ENCODE results near the gene ADGRE2. TPM values are rescaled to one million over a fixed set of nuclear protein-coding genes. Genes with fewer than 3 reads are reported as not detected.

The ADGRE2 gene
- total and polyA plus RNA-seq, 7 experiments from 2014 or later = 0.07 to 66.6 (median 0.62) TPM

GRCh38 chr19:14703833-14704232, 74.5 kb downstream of the ADGRE2 start:
- H3K36me3 Mint-ChIP-seq = peaks cover 22 to 95% (median 70%) of the 10 kb centered on the region in 5 donors
- peaks cover 0 to 6% (median 0%) of the 10 kb centered on the region in 11 donors for H3K9me3 Mint-ChIP-seq
- H3K4me3 Mint-ChIP-seq = peak overlapping the region in 1 of 10 donors; percentile 56
- no peaks in the 10 kb centered on the region for H3K9me3 ChIP-seq (ENCODE audit: control insufficient read depth in 2 of 3, low read length in 3 of 3)
- H3K27me3 Mint-ChIP-seq = no peaks in the 10 kb centered on the region
- POLR2A ChIA-PET = no interaction called here
- no peak overlapping the region for H3K4me3 ChIP-seq (ENCODE audit: low read length)
- no peaks in the 10 kb centered on the region for H3K4me1 ChIP-seq (ENCODE audit: control insufficient read depth in 2 of 2, insufficient read depth in 2 of 2, low read length in 2 of 2)
- intact Hi-C loops (cut with micrococcal nuclease) = no loop called here
- ATAC-seq = no peak
- H3K27ac ChIP-seq (ENCODE audit: low read depth, low read length) = no peak overlapping the region
- H3K36me3 ChIP-seq (ENCODE audit: control insufficient read depth in 2 of 3, insufficient read depth in 3 of 3, low read length in 3 of 3) = peaks cover 0 to 89% (median 30%) of the 10 kb centered on the region in 3 experiments
- H3K27ac Mint-ChIP-seq = peak overlapping the region in 1 of 9 donors; percentile 32
- CTCF ChIA-PET = no interaction called here
- no peak for DNase-seq
- peaks cover 0 to 2% (median 0%) of the 10 kb centered on the region in 7 donors for H3K4me1 Mint-ChIP-seq
- H3K27me3 ChIP-seq (ENCODE audit: control insufficient read depth in 2 of 2, insufficient read depth in 2 of 2, low read length in 2 of 2) = no peaks in the 10 kb centered on the region

GRCh38 chr19:14700711-14701375, 77.5 kb downstream of the ADGRE2 start:
- Histone ChIP-seq H3K4me1 (ENCODE audit: control insufficient read depth in 2 of 2, insufficient read depth in 2 of 2, low read length in 2 of 2) (no peaks in the 10 kb centered on the region), H3K27me3 (ENCODE audit: control insufficient read depth in 2 of 2, insufficient read depth in 2 of 2, low read length in 2 of 2) (no peaks in the 10 kb centered on the region), H3K27ac (ENCODE audit: low read depth, low read length) (no peak overlapping the region), H3K4me3 (ENCODE audit: low read length) (no peak overlapping the region), H3K9me3 (ENCODE audit: control insufficient read depth in 2 of 3, low read length in 3 of 3) (no peaks in the 10 kb centered on the region), H3K36me3 (ENCODE audit: control insufficient read depth in 2 of 3, insufficient read depth in 3 of 3, low read length in 3 of 3) (peaks cover 0 to 83% (median 22%) of the 10 kb centered on the region in 3 experiments)
- CTCF ChIA-PET = no interaction called here
- intact Hi-C loops (cut with micrococcal nuclease) = no loop called here
- H3K36me3 Mint-ChIP-seq = peaks cover 13 to 83% (median 58%) of the 10 kb centered on the region in 5 donors
- no peak overlapping the region for H3K4me3 Mint-ChIP-seq
- POLR2A ChIA-PET = no interaction called here
- DNase-seq (no peak), ATAC-seq (no peak)
- H3K27me3 Mint-ChIP-seq = no peaks in the 10 kb centered on the region
- peaks cover 0 to 4% (median 0%) of the 10 kb centered on the region in 11 donors for H3K9me3 Mint-ChIP-seq
- H3K4me1 Mint-ChIP-seq = peaks cover 0 to 2% (median 0%) of the 10 kb centered on the region in 7 donors
- H3K27ac Mint-ChIP-seq = no peak overlapping the region

- Histone ChIP-seq H3K27me3 (ENCODE audit: control insufficient read depth in 2 of 2, insufficient read depth in 2 of 2, low read length in 2 of 2) (no peaks in the 10 kb centered on the region), H3K4me3 (ENCODE audit: low read length) (no peak overlapping the region), H3K27ac (ENCODE audit: low read depth, low read length) (no peak overlapping the region), H3K4me1 (ENCODE audit: control insufficient read depth in 2 of 2, insufficient read depth in 2 of 2, low read length in 2 of 2) (no peaks in the 10 kb centered on the region), H3K36me3 (ENCODE audit: control insufficient read depth in 2 of 3, insufficient read depth in 3 of 3, low read length in 3 of 3) (peaks cover 0 to 81% (median 21%) of the 10 kb centered on the region in 3 experiments), H3K9me3 (ENCODE audit: control insufficient read depth in 2 of 3, low read length in 3 of 3) (no peaks in the 10 kb centered on the region)
- Mint-ChIP-seq H3K4me3 (no peak overlapping the region), H3K27me3 (no peaks in the 10 kb centered on the region), H3K27ac (no peak overlapping the region), H3K9me3 (peaks cover 0 to 4% (median 0%) of the 10 kb centered on the region in 11 donors), H3K4me1 (peaks cover 0 to 2% (median 0%) of the 10 kb centered on the region in 7 donors), H3K36me3 (peaks cover 7 to 82% (median 51%) of the 10 kb centered on the region in 5 donors)
- ATAC-seq (no peak), DNase-seq (no peak)
- POLR2A ChIA-PET = interaction anchor here (0.7 kb wide), 1 partner anchor 1239 kb away, joined by 4 read pairs; no protein-coding TSS in a partner anchor
- intact Hi-C loops (cut with micrococcal nuclease) = no loop called here
- CTCF ChIA-PET = no interaction called here
These were observed 78.7 kb downstream of the ADGRE2 start for GRCh38 chr19:14699641-14700040.

- Mint-ChIP-seq H3K9me3 (no peaks in the 10 kb centered on the region), H3K36me3 (peaks cover 4 to 45% (median 24%) of the 10 kb centered on the region in 5 donors), H3K4me3 (no peak overlapping the region), H3K27ac (peak overlapping the region in 1 of 9 donors; percentile 32), H3K27me3 (no peaks in the 10 kb centered on the region), H3K4me1 (peaks cover 5 to 15% (median 13%) of the 10 kb centered on the region in 7 donors)
- intact Hi-C loops (cut with micrococcal nuclease) = no loop called here
- Histone ChIP-seq H3K36me3 (ENCODE audit: control insufficient read depth in 2 of 3, insufficient read depth in 3 of 3, low read length in 3 of 3) (peaks cover 0 to 54% (median 11%) of the 10 kb centered on the region in 3 experiments), H3K27me3 (ENCODE audit: control insufficient read depth in 2 of 2, insufficient read depth in 2 of 2, low read length in 2 of 2) (no peaks in the 10 kb centered on the region), H3K4me3 (ENCODE audit: low read length) (no peak overlapping the region), H3K4me1 (ENCODE audit: control insufficient read depth in 2 of 2, insufficient read depth in 2 of 2, low read length in 2 of 2) (peaks cover 3 to 9% of the 10 kb centered on the region in 2 donors), H3K27ac (ENCODE audit: low read depth, low read length) (no peak overlapping the region), H3K9me3 (ENCODE audit: control insufficient read depth in 2 of 3, low read length in 3 of 3) (no peaks in the 10 kb centered on the region)
- CTCF ChIA-PET = interaction anchor here (0.6 kb wide), 1 partner anchor 182 kb away, joined by 3 read pairs; no protein-coding TSS in a partner anchor
- no peak for ATAC-seq
- no peak for DNase-seq
- POLR2A ChIA-PET = no interaction called here
These were observed 82.9 kb downstream of the ADGRE2 start for GRCh38 chr19:14695471-14695870.

- no peak for ATAC-seq
- peaks cover 5 to 18% (median 16%) of the 10 kb centered on the region in 7 donors for H3K4me1 Mint-ChIP-seq
- peaks cover 4 to 38% (median 20%) of the 10 kb centered on the region in 5 donors for H3K36me3 Mint-ChIP-seq
- H3K27ac Mint-ChIP-seq = no peak overlapping the region
- peaks cover 0 to 47% (median 10%) of the 10 kb centered on the region in 3 experiments for H3K36me3 ChIP-seq (ENCODE audit: control insufficient read depth in 2 of 3, insufficient read depth in 3 of 3, low read length in 3 of 3)
- no peak overlapping the region for H3K4me3 ChIP-seq (ENCODE audit: low read length)
- no peak for DNase-seq
- POLR2A ChIA-PET = no interaction called here
- H3K27me3 Mint-ChIP-seq = peaks cover 0 to under 1% (median 0%) of the 10 kb centered on the region in 5 donors
- no peaks in the 10 kb centered on the region for H3K9me3 Mint-ChIP-seq
- H3K27me3 ChIP-seq (ENCODE audit: control insufficient read depth in 2 of 2, insufficient read depth in 2 of 2, low read length in 2 of 2) = no peaks in the 10 kb centered on the region
- H3K4me3 Mint-ChIP-seq = no peak overlapping the region
- peaks cover 6 to 12% of the 10 kb centered on the region in 2 donors for H3K4me1 ChIP-seq (ENCODE audit: control insufficient read depth in 2 of 2, insufficient read depth in 2 of 2, low read length in 2 of 2)
- no peaks in the 10 kb centered on the region for H3K9me3 ChIP-seq (ENCODE audit: control insufficient read depth in 2 of 3, low read length in 3 of 3)
- intact Hi-C loops (cut with micrococcal nuclease) = no loop called here
- CTCF ChIA-PET = no interaction called here
- H3K27ac ChIP-seq (ENCODE audit: low read depth, low read length) = no peak overlapping the region
These were observed 83.6 kb downstream of the ADGRE2 start for GRCh38 chr19:14694641-14695266.

- no peaks in the 10 kb centered on the region for H3K27me3 ChIP-seq (ENCODE audit: control insufficient read depth in 2 of 2, insufficient read depth in 2 of 2, low read length in 2 of 2)
- H3K27ac ChIP-seq (ENCODE audit: low read depth, low read length) = peak within 1 kb of the TSS; percentile 97
- POLR2A ChIA-PET = interaction anchor here (0.6 to 2.4 kb wide), 6 partner anchors 113 to 958 kb away, joined by 3 to 17 read pairs (median 3); partner anchors contain the start of genes DNAJB1 and NDUFB7
- H3K4me1 ChIP-seq (ENCODE audit: control insufficient read depth in 2 of 2, insufficient read depth in 2 of 2, low read length in 2 of 2) = peaks cover 6 to 16% of the 10 kb centered on the region in 2 donors
- H3K4me3 ChIP-seq (ENCODE audit: low read length) = peak within 1 kb of the TSS; percentile 93
- CTCF ChIA-PET = interaction anchor here (7.7 kb wide), 1 partner anchor 117 kb away, joined by 60 read pairs; the partner anchor contains the start of gene NDUFB7
- Mint-ChIP-seq H3K27me3 (peaks cover 0 to 2% (median 0%) of the 10 kb centered on the region in 5 donors), H3K27ac (peak within 1 kb of the TSS; percentile 93 to 100 (median 99)), H3K9me3 (no peaks in the 10 kb centered on the region), H3K4me1 (peaks cover 5 to 26% (median 23%) of the 10 kb centered on the region in 7 donors), H3K4me3 (peak within 1 kb of the TSS; percentile 81 to 99 (median 94)), H3K36me3 (peaks cover 0 to 7% (median 0%) of the 10 kb centered on the region in 5 donors)
- no peaks in the 10 kb centered on the region for H3K9me3 ChIP-seq (ENCODE audit: control insufficient read depth in 2 of 3, low read length in 3 of 3)
- H3K36me3 ChIP-seq (ENCODE audit: control insufficient read depth in 2 of 3, insufficient read depth in 3 of 3, low read length in 3 of 3) = peaks cover 0 to 12% (median 4%) of the 10 kb centered on the region in 3 experiments
- DNase-seq (peak; percentile 92 to 99 (median 96)), ATAC-seq (peak; percentile 94)
- intact Hi-C loops (cut with micrococcal nuclease) = loop anchor here (1.0 to 10.0 kb wide), 9 partner anchors 118 to 1147 kb away; partner anchors contain the start of genes NDUFB7 (in 2 of the 2), ASF1B (in 1 of the 2), DNAJB1 (in 1 of the 2) and MISP3 (in 1 of the 2)
These were observed 88.5 kb downstream of the ADGRE2 start, which contains the start of gene ZNF333 for GRCh38 chr19:14689598-14690503. Gene ZNF333 (plus strand): TSS chr19:14690048. CDS start chr19:14693492, 3,444 bp downstream.

Data from naive thymus-derived CD4-positive, alpha-beta T cell (primary cell).